Epithelial cell of proximal tubule (primary cell): ENCODE results near the gene USP32. TPM values are rescaled to one million over a fixed set of nuclear protein-coding genes. Genes with fewer than 3 reads are reported as not detected.
"Not testable (repeated sequence)": the region's sequence is repeated elsewhere in the genome, so short reads cannot be mapped to it uniquely, and the experiment has no call there.

Experiments used
- DNase-seq: peaks from one replicate; pipeline ENCODE4 v3.0.0-alpha.2; 2011; ENCODE audit warnings: low read depth
- H3K4me3 ChIP-seq: 2 replicates; pipeline ENCODE4 v1.5.1; 2011; ENCODE audit warnings: low read depth, mild to moderate bottlenecking, low read length
- CTCF ChIP-seq: conservative IDR thresholded peaks from 2 replicates; pipeline ENCODE4 v1.5.1; 2012; ENCODE audit warnings: low read depth, mild to moderate bottlenecking, low read length
- total RNA-seq: library from RNA; depleted of rRNA; stranded (reverse); fragments of >200 nt; gene quantifications from 2 replicates; pipeline ENCODE4 v1.2.3, GENCODE V29; 2015

USP32 gene
- total RNA-seq, 1 donor from 2014 or later, result 18.7 TPM

DNA sequence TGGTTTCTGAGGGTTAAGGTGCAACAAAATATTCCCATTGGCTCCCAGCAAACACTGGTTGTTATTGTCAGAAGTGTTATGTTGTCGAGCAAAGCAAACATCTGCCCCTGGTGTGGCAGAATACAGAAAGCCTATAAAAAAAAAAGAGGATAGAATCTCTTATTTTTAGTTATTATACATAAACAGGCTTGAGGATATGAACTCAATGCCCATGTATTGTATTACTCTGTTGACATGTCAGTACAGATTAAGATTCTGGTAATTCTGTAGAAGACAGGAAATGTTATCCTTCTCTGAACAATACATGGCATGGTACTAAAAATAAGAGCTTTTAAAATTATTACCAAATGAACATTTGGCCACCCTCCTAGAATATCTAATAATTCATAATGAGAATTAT lies 168.5 kb downstream of the USP32 start:
- H3K4me3 ChIP-seq, result no peak overlapping the region
- no peak for DNase-seq
- TF ChIP-seq CTCF, result no peak

GRCh38 chr17:60218774-60219173 lies 173.2 kb downstream of the USP32 start:
- not testable (repeated sequence) for DNase-seq

GRCh38 chr17:60215895-60216294 lies 176.0 kb downstream of the USP32 start:
- not testable (repeated sequence) for DNase-seq

More at GRCh38 chr17:60218774-60219173, 173.2 kb downstream of the USP32 start:
- not testable (repeated sequence) for H3K4me3 ChIP-seq

GRCh38 chr17:60211282-60211681 lies 180.7 kb downstream of the USP32 start:
- not testable (repeated sequence) for H3K4me3 ChIP-seq, DNase-seq

More at GRCh38 chr17:60215895-60216294, 176.0 kb downstream of the USP32 start:
- not testable (repeated sequence) for H3K4me3 ChIP-seq

DNA sequence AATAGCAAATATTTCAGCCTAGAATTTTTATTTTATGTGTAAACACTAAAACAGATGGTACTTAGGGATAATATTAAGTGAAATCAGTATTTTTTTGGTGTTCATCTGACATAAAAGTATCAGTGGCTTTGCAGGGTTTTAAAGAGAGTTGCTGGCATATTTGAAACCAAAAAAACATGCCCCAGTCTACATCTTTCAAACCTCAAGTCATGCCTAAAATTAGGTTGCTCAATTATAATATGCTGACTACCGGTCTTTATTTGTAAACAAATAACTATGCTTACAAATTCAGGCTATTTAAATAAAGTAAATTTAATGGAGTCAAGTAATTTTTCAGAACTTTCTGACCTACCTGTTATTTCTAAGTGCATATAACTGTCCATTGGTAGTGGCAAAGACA lies 183.6 kb downstream of the USP32 start:
- DNase-seq, H3K4me3 ChIP-seq: not testable (repeated sequence)

DNA sequence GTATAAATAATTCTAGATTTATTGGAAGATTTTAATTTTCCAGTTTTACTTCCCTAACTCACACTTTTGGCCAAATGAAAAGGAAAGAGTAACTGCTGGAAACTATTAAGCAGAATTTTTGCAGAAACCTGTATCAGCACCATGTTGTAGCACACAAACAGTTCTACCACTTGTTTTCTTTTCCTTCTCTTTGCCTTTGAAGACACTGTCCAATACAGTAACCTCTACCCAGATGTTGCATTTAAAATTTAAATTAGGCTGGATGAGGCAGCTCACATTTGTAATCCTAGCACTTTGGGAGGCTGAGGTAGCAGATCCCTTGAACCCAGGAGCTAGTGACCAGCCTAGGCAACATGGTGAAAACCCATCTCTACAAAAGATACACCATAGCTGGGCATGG lies 186.2 kb downstream of the USP32 start:
- not testable (repeated sequence) for DNase-seq, H3K4me3 ChIP-seq

DNA sequence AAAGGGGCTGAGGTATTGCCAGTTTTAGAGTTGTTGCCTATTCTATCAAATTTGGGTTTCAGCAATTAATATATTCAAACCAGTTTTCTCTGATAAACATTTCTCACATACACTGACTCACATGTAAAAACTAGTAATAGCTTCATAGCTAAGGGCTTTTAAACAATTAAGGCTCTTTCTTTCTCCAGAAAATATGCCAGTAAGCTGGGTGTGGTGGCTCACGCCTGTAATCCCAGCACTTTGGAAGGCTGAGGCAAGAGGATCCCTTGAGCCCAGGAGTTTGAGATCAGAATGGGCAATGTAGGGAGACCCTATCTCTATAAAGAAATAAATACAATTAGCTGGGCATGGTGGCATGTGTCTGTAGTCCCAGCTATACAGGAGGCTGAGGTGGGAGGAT lies 193.3 kb downstream of the USP32 start:
- not testable (repeated sequence) for H3K4me3 ChIP-seq, DNase-seq

- H3K4me3 ChIP-seq, DNase-seq: not testable (repeated sequence)
Observed at GRCh38 chr17:60194141-60194540, 197.8 kb downstream of the USP32 start.

- no peak overlapping the region for H3K4me3 ChIP-seq
- TF ChIP-seq CTCF, result no peak
- DNase-seq, result no peak
Observed at GRCh38 chr17:60193482-60193881, 198.5 kb downstream of the USP32 start.

DNA sequence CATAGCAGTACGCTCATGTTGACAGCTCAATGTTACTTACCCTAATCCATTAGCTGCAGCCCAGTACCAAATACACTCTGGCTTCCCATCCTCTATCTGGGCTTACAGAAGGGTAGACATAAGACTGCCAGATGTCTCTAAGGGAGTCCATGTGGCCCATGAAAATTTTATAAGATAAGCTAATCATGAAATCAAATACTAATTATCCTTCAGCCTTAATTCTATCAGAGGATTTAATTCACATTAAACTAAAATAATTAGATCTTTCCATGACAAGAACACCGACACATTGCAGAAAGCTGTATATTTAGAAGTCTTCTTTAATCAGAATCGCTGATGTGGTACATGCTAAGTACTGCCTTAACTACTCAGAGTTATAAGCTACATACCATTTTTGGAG lies 198.9 kb downstream of the USP32 start:
- H3K4me3 ChIP-seq, DNase-seq: not testable (repeated sequence)

- not testable (repeated sequence) for H3K4me3 ChIP-seq, DNase-seq
Observed at GRCh38 chr17:60190032-60190431, 201.9 kb downstream of the USP32 start.

GRCh38 chr17:60188759-60189158 lies 203.2 kb downstream of the USP32 start:
- H3K4me3 ChIP-seq, result no peak overlapping the region
- no peak for DNase-seq
- TF ChIP-seq CTCF, result no peak

DNA sequence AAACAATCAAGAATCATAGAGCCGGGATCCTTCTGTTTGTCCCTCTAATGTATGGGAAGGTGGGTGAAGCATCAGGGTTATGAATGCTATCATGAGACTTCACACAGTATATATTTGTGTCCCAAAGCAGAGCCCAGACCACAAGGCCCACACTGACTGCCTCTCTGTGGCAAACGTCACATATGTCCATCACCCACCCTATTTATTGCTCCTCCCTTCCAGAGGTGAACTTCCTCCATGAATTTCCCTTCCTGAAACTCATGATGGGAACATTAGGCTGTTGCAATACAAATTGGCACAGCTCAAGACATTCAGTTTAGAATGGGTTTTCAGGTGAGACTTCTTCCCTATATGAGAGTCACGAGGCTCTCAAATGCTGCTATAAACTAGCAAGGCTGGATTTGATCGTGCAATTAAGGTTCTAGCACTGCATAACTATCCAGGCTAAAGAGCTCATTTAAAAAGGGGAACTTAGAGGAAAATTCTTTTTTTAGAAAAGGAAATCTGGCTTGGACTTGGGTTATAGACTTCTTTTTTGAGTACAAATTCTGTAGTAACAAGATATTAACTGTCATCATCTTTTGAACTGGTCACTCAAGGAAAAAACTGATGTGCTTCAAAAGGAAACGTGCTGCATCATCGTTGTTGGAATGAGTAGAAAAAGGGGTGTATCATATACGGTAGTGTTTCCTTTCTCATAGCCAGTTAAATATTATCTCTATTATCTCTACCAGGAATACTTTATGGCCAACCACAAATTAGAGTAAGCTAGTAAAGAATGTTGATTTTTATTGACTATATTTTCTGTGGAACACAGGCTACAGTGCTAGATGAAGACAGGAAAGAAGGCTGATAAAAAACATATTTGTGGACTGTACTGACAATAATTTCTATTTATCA lies 204.8 kb downstream of the USP32 start:
- H3K4me3 ChIP-seq, DNase-seq: not testable (repeated sequence)

GRCh38 chr17:60186372-60186771 lies 205.6 kb downstream of the USP32 start:
- H3K4me3 ChIP-seq, DNase-seq: not testable (repeated sequence)

DNA sequence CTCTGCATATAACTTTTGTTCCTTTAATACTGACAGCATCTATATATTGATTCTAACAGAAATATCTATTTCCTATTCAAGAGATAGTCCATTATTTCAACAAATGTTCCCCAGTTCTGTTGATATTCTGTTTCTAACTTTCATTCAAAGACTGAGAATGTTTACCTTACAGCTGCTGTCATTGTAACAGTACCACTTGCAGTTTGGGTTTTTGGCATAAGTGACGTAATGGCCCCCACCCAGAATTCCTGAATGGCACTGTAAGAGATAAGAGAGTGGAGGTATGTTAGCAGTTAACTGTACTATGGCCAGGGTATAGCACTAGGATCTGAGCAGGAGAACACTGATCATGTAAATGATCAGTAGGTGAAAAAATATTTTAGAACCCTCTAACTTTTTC lies 211.6 kb downstream of the USP32 start:
- not testable (repeated sequence) for H3K4me3 ChIP-seq, DNase-seq

DNA sequence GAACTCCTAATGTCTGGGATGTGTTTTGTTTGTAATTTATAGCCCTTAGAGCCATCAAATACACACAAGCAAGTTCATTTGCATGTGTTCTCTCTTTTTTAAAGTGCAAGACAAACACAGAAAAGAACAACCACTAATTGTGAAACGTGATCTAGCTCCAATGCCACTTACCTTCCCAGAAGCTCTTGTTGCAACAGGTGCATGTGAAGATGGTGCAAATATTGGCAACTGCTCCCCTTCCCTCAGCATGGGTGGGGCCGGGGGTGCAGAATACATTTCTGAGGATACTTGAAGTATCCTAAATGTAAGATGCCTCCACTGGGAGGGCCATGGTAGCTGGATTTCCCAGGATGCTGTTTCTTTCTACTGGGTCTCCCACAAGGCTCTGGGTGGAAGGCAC lies 213.8 kb downstream of the USP32 start:
- H3K4me3 ChIP-seq, DNase-seq: not testable (repeated sequence)
